BJ (cell line): Measurements from ENCODE around the gene ASPN. TPM values are rescaled to one million over a fixed set of nuclear protein-coding genes. Genes with fewer than 3 reads are reported as not detected.

Experiments used
- CTCF ChIA-PET: fragments of 350-600 bp; formaldehyde crosslinking; extraction: SDS; loops from one replicate; lab custom pipeline; 2021; ENCODE audit warnings: antibody characterized with exemption, inconsistent platforms; lab: Yijun Ruan, JAX
- POLR2A ChIA-PET: fragments of 300-600 bp; sonication (Branson Sonifier 250); formaldehyde crosslinking; extraction: SDS; loops from one replicate; lab custom pipeline; 2021; ENCODE audit warnings: antibody characterized with exemption; lab: Charles Lee
- DNase-seq: peaks from one replicate; pipeline ENCODE4 v3.0.0-alpha.2; 2011; ENCODE audit warnings: low read depth
- H3K27me3 ChIP-seq: 2 replicates; pipeline ENCODE4 v1.6.0; 2011; ENCODE audit warnings: low read length; ENCODE audit not compliant: control insufficient read depth, insufficient read depth
- H3K36me3 ChIP-seq: 2 replicates; pipeline ENCODE4 v1.5.1; 2011; ENCODE audit warnings: low read length; ENCODE audit not compliant: control insufficient read depth, insufficient read depth
- H3K4me3 ChIP-seq: 2 replicates; pipeline ENCODE4 v1.5.1; 2011; ENCODE audit warnings: low read depth, mild to moderate bottlenecking, control low read depth, low read length
- polyA plus RNA-seq: library from polyadenylated mRNA; depleted of rRNA; stranded (reverse); fragments of >200 nt; gene quantifications from 2 replicates; pipeline ENCODE4 v1.2.3, GENCODE V29; 2011
- TF ChIP-seq, protein P1 (sequence below): IDR thresholded peaks from 2 replicates; pipeline ENCODE4 v1.5.1; 2011; ENCODE audit warnings: low read depth, mild to moderate bottlenecking, control low read depth, inconsistent platforms, low read length, moderate library complexity; ENCODE audit not compliant: insufficient read depth

Gene ASPN
- polyA plus RNA-seq, 1 experiment, result 3.4 TPM

DNA sequence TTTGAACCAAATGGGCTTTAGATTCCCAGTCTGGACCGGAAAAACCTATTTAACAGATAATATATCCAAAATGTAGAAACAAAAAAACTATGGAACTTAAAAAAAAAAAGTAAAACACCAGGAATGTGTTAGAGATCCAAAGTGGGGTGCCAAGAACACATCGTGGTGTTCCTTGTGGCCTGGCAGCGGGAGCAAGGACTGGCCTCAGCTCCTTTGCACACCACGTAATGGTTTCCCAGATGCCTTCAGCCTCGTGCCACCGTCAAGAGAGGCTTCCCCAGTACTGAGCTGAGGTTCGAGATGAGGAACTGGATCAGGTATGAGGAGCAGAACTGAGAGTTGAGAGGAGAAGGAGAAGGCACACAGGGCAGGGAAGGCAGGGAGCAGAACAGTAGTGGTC, 3.5 kb downstream of the ASPN start:
- Histone ChIP-seq H3K4me3 (no peak overlapping the region), H3K36me3 (no peaks in the 10 kb centered on the region), H3K27me3 (no peaks in the 10 kb centered on the region)
- TF ChIP-seq, protein P1, sequence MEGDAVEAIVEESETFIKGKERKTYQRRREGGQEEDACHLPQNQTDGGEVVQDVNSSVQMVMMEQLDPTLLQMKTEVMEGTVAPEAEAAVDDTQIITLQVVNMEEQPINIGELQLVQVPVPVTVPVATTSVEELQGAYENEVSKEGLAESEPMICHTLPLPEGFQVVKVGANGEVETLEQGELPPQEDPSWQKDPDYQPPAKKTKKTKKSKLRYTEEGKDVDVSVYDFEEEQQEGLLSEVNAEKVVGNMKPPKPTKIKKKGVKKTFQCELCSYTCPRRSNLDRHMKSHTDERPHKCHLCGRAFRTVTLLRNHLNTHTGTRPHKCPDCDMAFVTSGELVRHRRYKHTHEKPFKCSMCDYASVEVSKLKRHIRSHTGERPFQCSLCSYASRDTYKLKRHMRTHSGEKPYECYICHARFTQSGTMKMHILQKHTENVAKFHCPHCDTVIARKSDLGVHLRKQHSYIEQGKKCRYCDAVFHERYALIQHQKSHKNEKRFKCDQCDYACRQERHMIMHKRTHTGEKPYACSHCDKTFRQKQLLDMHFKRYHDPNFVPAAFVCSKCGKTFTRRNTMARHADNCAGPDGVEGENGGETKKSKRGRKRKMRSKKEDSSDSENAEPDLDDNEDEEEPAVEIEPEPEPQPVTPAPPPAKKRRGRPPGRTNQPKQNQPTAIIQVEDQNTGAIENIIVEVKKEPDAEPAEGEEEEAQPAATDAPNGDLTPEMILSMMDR, result no peak
- DNase-seq, result no peak
- POLR2A ChIA-PET, result no interaction called here
- CTCF ChIA-PET, result interaction anchor here (0.6 kb wide), 1 partner anchor 488 kb away, joined by 4 read pairs; no protein-coding TSS in a partner anchor

DNA sequence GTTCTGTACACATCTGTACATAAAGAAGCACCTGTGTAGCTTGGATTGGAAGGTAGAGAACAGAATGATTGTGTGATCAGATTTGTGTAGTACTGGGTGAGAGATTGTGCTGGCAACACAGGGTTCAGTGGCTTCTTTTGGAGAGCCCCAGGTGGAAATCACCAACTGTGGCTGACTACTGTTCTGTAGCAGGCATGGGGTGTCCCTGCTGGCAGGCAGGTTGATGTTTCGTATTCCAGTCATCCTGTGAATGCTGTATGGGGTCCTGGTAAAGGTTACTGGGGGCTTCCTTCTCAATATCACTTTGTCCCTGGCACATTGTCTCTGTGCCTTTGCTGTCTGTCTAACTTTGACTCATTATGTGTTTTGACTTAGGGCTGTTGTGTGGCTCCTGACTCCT, 5.3 kb downstream of the ASPN start:
- ChIA-PET POLR2A (no interaction called here), CTCF (interaction anchor here (0.9 to 1.2 kb wide), 2 partner anchors 10 to 11 kb away, joined by 3 read pairs; no protein-coding TSS in a partner anchor)

DNA sequence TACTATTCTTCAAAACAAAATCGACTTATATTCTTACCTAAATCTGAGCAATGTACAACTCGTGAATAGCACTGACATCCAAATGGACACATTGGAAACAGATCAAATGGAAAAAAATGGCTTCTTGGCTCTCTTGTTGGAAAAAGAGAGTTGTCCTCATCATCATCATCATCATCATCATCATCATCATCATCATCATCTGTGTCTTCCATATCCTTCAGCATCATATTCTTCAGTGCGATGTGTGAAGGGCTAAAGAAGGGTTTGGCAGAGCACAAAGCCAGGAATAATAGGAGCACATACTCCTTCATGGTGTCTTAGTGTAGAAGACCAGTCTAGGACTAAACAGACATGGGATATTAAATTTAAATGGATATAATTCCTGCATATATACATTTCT, 7.7 kb downstream of the ASPN start:
- Histone ChIP-seq H3K4me3 (no peak overlapping the region), H3K36me3 (no peaks in the 10 kb centered on the region), H3K27me3 (no peaks in the 10 kb centered on the region)
- no peak for DNase-seq
- ChIA-PET CTCF (no interaction called here), POLR2A (no interaction called here)
- TF ChIP-seq, protein P1, result no peak

More for the DNA sequence above, 5.3 kb downstream of the ASPN start:
- TF ChIP-seq, protein P1, result no peak
- H3K4me3 ChIP-seq, result no peak overlapping the region
- H3K36me3 ChIP-seq, result no peaks in the 10 kb centered on the region
- no peaks in the 10 kb centered on the region for H3K27me3 ChIP-seq
- no peak for DNase-seq

DNA sequence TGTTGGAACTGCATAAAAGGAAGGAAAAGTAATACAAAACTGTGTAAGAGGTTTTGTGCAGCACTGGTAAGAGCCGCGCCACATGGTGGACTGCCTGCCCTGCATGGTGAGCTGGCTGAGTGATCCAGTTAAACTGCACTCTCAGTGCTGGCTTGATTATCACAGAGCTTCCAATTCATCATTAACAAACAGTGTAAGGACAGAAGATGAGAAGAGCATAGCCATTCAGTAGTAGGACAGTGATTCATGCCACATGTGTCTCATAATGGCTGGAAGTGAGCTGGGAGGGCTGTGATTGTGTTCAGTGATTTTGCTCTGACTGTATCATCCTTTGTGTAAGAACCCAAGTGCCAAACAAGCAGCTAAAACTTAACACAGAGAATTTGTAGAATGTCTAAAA, 14.1 kb downstream of the ASPN start:
- POLR2A ChIA-PET, result no interaction called here
- Histone ChIP-seq H3K4me3 (no peak overlapping the region), H3K27me3 (no peaks in the 10 kb centered on the region), H3K36me3 (no peaks in the 10 kb centered on the region)
- CTCF ChIA-PET, result interaction anchor here (1.3 kb wide), 1 partner anchor 32 kb away, joined by 3 read pairs; no protein-coding TSS in a partner anchor
- TF ChIP-seq, protein P1, result no peak
- DNase-seq, result peak; percentile 30

DNA sequence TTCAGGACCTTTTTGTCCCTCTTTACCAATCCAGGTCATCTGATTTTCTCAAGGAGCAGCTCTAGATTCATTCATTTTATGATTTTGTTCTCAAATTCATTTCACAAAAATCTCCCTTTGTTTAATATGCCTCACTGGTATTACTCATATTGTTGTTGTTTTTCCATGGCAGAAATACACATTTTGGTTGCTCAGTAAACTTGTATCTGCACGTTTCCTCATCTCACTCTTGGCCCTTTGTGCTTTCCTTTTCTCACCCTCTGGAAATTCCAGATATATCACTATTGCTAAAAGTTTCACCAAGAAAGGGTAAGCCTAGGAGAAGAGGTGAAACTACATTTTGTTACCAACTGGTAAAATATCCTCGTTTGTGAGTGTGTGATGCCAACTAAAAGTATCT, 14.8 kb downstream of the ASPN start:
- TF ChIP-seq, protein P1, result no peak
- Histone ChIP-seq H3K36me3 (no peaks in the 10 kb centered on the region), H3K4me3 (no peak overlapping the region), H3K27me3 (no peaks in the 10 kb centered on the region)
- DNase-seq, result no peak
- ChIA-PET CTCF (interaction anchor here (0.7 to 1.3 kb wide), 2 partner anchors 10 to 31 kb away, joined by 3 read pairs; no protein-coding TSS in a partner anchor), POLR2A (no interaction called here)
